PFSK-1 (cell line): Measurements from ENCODE around the gene MINDY1.

Source experiments
- POLR2AphosphoS5 ChIP-seq: IDR thresholded peaks from 2 replicates; pipeline ENCODE4 v1.6.1; 2012; ENCODE audit warnings: low read depth, mild to moderate bottlenecking, control low read depth, low read length, moderate library complexity
- REST ChIP-seq, 2 experiments: IDR thresholded peaks; 2 replicates each; pipeline versions ENCODE4 v1.6.1 to v1.8.0; 2011 to 2012; ENCODE audit warnings: low read depth in 2 of 2, low read length in 2 of 2, control low read depth in 1 of 2, inconsistent platforms in 1 of 2, mild to moderate bottlenecking in 1 of 2, moderate library complexity in 1 of 2; ENCODE audit not compliant: insufficient read depth in 1 of 2
- SIN3A ChIP-seq: IDR thresholded peaks from 2 replicates; pipeline ENCODE4 v1.6.1; 2012; ENCODE audit warnings: mild to moderate bottlenecking, low read length, moderate library complexity, borderline replicate concordance; ENCODE audit not compliant: insufficient read depth
- TAF1 ChIP-seq: IDR thresholded peaks from 2 replicates; pipeline ENCODE4 v1.6.1; 2012; ENCODE audit warnings: low read length, control low read depth, borderline replicate concordance; ENCODE audit not compliant: insufficient read depth

GRCh38 chr1:150985179-150985825, 21.4 kb downstream of the MINDY1 start:
- TF ChIP-seq TAF1 (no peak), REST (IDR thresholded peaks at IDR 0.05; ENCODE audit: insufficient read depth in 1 of 2, low read depth in 2 of 2, low read length in 2 of 2) (no peak), POLR2AphosphoS5 (no peak), SIN3A (no peak)
